GM19238 (cell line): Measurements from ENCODE around the gene IL17REL.

Experiments used
- DNase-seq: peaks from one replicate; pipeline ENCODE4 v3.0.0; 2011; ENCODE audit warnings: low spot score; ENCODE audit not compliant: insufficient read length

IL17REL gene

DNA sequence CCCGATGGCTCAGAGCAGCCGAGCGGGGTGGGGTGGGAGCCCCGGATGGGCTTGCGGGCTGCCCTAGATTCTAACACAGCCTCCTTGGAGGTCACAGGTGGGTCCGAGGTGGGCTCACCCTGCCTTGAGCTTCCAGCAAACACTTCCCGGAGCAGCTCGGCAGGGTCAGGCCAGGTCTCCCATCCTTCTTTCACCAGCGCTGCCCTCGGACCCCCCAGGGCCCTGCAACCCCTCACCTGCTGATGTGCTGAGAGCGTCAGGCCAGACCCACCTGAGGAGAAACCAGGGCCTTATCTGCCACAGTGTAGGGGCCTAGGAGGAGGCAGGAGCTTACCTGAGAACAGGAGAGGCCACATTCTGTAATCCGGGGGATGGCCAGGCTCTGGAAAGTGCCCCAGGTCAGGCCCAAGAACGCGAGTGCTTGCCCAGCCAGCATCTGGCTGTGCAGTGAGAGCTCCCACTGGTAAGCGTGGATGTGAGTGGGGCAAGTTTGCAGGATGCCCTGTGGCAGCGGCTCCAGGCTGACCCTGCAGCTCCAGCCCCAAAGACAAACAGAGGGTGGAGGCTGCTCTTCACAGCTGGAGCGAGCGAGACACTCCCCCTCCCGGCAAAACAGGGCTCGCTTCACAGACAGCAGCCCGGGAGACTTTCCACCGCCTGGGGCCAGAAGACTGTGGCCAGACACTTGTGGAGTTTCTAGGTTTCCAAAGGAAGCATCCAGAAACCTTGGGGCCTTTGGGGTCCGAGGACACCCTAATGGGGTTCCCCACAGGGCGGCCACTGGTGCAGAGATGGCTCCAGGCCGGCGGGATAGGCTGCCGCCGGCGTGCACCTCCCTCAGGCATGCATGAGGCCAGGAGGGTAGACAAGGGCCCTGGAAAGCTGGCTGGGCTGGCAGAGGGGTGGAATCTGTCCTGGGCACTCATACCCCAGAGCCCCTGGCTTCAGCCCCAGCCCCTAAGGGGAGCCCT lies at the start of gene IL17REL:
TSS of gene IL17REL (minus strand) at position 555 of the 971 bp plus-strand sequence. CDS start at position 436, 119 bp downstream.
- DNase-seq, result no peak

DNA sequence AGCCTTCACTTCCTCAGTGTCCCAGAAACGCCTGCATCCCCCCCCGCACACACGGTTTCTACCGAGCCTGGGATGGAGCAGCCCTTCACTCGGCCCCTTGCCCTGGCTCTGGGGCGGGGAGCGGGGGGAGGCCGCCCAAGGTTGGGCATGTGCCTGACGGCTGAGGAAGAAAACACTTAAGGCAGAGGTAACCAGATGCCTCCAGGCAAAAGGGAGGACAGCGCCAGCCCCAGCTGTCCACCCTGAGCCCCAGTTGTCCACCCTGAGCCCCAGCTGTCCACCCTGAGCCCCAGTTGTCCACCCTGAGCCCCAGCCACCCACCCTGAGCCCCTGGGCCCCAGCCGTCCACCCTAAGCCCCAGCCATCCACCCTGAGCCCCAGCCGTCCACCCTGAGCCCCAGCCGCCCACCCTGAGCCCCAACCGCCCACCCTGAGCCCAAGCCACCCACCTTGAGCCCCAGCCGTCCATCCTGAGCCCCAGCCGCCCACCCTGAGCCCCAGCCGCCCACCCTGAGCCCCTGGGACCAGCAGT lies 49.3 kb upstream of the IL17REL start:
- no peak for DNase-seq

DNA sequence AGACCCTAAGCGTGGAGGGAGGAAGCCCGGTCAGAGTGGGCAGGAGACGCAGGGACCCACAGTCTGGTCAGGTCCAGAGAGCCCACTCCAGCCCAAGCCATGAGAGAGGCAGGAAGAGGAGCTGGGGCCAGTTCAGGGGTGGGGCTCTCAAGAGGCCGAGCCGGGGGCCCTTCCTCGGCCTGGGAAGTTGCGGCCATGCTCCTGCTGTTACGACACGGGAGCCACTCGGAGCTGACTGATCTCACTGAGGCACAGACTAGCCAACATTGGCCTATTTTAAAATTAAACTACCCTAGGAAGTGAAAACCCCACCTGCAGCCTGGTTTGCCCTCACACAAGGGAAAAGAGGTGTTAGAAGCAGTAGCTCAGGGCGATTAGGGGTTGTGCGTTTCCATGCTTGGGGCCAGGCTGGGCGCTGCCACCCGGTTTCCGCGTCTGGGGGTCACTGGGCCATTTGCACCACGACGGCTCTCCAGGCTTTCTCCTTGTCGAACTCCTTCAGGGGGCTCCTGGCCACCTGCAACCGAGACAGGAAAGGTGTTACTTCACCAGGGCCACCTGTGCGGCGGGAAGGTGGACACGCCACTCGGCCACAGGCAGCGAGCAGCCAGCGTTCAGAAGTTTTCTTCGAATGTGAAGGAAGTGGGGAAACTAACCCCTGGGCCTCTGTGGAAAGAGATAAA lies 48.7 kb upstream of the IL17REL start:
- DNase-seq, result no peak

DNA sequence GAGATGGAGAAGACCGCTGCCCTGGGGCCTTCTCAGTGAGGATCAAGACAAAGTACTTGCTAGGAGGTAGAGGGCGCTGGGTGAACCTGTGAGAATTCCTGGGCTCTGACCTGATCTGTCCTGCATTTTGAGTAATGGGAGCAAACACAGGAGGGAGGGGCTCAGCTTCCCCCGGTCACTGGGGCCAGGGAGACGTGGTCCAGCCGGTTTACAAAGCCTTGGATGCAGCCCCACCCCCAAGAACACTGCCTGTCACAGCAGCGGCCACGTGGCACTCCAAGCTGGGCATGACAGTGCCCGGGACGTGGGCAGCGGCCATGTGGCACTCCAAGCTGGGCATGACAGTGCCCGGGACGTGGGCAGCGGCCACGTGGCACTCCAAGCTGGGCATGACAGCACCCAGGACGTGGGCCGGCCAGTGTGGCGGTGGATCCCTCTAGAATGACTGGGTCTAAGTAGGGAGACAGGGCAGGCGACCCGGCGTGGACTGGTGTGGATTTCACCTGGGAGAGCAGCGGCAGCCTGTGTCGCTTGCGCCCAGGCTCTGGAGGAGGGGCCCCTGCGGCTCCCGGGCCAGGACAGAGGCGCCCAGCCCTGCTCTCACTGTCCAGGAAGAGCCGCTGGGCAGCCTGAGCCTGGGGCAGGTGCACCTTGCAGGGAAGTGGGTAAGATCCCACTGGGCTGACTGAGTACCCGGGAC lies 48.0 kb upstream of the IL17REL start:
- DNase-seq, result no peak

DNA sequence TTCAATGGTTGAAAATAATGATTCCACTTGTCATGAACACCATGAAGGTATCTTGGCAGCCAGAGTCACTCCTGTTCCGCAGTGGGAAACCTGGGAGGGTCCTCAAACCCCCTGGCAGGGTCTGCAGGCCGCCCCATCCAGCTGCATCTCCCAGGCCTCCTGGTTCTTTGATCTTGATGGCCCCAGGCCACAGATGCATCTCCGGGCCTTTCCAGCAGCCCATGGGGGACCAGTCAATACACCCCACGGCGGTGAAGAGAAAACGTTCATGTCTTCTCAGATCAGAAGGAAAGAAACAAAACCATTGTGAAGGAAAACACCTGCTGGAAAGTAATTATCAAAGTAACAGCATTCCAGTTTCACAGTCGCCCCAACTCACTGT lies 47.3 kb upstream of the IL17REL start:
- no peak for DNase-seq

DNA sequence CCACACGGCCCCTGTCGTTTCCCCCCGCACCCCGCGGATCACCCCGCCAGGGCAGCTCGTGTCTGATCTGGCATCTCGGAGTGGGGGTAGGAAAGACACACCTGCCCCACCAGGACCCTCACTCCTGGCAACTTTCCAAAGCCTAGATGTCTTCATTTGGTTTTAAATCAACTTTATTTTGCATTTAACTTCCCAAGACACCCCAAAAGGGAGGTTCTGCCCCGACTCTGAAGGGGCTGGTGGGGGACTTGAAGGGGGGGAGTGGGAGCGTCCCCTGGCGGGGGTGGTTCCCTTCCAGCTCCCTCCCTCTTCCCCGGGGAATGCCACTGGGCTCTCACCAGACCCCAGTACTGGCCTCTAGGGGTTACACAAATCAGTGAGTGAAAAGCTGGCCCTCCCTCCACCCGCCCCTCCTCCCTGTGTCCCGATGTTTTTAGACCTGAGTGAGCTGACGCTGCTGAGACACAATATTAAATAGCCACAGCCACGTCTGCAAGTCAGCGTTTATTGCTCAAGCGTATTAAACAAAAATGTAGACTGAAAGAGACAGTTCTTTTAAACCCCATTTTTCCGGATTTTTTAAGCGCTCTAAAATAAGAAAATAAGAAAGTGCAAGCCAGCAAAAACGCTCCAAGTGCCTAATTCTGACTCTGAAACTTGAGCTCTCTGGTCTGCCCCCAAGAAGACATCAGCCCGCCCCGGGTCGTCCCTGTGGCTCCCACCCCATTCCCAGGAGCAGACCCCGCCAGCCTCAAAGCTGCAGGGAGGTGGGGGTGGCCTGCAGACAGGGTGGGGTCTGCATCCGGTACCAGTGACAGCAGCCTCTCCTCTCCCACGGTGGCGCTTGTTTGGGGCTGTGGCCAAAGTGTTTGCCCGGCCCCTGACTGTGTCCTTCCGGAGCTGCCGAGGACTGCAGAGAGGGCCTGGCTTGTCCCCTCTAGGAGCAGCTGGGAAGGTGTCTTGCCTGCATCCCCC lies 46.6 kb upstream of the IL17REL start:
- DNase-seq, result no peak

DNA sequence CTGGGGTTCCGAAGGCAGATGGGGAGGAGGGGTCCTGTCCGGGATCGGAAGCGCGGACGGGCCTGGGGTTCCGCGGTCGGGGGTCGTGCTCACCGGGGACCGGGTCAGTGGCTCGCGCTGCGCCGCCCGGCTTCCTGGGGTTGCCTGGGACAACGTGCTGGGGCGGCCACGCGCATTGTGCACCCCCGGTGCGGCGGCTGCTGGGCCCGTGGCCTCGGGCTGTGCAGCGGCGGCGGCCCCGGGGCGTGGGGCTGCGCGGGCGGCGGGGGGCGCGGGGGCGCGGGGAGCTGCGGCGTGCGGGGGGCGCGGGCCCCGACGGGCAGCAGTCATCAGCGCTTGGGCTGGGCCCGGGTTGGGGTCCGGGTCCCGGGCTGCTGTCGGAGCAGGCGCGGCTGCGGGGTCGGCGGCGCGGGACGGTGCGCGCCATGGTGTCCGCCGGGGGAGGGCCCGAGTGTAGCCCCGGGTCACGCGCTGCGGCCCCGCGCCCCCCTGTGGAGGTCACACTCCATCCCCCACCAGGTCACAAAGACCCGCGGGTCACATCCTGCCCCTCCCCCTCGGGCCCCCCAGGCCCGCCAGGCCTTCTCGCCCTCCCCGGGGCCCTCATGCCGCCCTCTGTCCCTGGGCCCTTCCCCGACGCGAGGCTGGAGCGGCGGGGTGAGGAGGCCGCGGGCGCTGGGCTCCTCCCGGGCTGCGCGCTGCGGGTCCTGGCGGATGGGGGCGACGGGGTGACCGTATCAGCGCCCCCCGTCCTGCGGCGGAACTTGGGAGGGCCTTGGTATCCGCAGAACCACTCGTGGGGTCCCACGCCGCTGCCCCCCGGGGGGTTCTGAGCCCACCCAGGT lies 45.7 kb upstream of the IL17REL start, which contains the start of gene TTLL8:
TSS of gene TTLL8 (minus strand) at position 238 of the 845 bp plus-strand sequence.
- no peak for DNase-seq

DNA sequence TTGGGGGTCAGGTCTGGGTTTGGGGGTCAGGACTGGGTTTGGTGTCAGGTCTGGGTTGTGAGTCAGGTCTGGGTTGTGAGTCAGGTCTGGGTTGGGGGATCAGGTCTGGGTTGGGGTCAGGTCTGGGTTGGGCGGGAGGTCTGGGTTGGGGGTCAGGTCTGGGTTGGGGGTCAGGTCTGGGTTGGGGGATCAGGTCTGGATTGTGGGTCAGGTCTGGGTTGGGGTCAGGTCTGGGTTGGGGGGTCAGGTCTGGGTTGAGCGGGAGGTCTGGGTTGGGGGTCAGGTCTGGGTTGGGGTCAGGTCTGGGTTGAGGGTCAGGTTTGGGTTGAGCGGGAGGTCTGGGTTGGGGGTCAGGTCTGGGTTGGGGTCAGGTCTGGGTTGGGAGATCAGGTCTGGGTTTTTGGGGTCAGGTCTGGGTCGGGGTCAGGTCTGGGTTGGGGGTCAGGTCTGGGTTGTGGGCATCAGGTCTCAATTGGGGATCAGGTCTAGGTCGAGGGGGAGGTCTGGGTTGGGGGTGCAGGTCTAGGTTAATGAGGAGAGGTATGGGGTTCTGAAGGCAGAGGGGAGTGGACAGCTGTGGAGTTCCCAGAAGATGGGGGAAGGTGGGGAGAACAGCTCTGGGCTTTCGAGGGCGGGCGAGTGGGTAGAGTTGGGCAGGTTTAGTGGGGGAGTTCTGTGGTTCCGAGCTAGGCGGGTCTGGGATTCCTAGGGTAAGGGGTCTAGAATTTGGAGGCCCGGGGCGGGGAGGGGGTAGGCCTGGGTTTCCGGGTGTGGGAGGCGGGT lies 44.9 kb upstream of the IL17REL start:
- DNase-seq, result no peak

DNA sequence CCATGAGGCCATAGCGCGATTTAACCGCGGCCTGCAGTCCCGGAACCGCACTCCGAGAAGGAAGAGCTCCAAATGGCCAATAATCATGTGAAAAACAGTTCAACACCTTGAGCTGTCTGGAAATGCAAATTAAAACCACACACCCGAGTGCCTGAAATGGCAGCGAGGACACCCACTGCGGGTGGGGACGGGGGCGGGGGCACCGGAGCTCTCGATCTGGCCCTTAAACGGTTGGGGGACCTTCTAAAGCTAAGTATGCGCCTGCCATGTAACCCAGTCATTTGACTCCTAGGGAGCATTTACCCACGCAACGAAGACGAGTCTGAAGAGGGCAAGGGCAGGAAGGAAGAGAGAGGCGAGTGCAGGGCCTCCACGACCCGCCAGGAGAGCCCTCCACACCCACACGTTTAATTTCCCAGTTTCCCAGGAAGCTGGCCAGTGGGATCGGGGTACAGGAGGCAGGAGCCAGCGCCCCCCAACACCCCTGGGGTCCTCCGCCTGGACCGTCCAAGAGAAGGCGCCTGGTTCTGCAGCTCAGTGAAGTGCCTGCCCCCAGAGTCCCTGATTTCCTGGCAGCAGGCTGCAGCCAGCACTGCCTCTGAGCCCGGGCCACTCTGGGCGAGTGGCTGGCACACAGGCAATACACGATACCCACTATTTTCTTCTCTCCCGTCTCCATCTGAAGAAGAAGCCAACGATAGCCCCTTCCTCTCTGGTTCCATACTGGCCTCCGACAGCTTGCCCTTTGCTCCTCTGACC lies 43.8 kb upstream of the IL17REL start:
- DNase-seq, result no peak

DNA sequence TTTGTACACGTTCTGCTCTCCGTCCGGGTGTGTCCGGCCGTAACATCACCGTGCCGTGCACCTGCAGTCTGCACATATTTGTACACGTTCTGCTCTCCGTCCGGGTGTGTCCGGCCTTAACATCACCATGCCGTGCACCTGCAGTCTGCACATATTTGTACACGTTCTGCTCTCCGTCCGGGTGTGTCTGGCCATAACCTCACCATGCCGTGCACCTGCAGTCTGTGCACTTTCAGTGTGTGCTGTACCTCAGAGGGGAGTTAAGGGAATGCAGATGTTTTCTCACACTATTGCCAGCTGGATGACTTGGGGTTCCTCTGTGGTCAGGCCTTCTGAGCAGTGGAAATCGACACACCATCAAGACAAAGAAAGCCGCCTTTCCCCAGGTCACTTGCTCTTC lies 41.3 kb upstream of the IL17REL start:
- no peak for DNase-seq

DNA sequence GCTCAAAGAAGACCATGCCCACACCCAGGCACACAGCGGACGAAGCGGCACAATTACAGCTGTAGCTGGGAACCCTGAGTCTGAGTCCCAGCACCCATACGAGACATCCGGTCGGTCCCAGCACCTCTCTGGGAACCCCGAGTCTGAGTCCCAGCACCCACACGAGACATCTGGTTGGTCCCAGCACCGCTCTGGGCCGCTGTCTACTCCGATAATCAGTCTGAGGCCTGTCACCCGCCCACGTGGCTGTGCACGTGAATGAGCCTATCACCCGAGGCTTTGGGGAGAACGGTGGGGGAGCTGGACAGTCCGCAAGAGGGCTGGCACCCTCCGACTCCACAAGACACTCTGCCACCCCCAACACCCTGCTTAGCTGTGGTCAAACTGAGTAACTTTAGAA lies 39.4 kb upstream of the IL17REL start:
- no peak for DNase-seq

DNA sequence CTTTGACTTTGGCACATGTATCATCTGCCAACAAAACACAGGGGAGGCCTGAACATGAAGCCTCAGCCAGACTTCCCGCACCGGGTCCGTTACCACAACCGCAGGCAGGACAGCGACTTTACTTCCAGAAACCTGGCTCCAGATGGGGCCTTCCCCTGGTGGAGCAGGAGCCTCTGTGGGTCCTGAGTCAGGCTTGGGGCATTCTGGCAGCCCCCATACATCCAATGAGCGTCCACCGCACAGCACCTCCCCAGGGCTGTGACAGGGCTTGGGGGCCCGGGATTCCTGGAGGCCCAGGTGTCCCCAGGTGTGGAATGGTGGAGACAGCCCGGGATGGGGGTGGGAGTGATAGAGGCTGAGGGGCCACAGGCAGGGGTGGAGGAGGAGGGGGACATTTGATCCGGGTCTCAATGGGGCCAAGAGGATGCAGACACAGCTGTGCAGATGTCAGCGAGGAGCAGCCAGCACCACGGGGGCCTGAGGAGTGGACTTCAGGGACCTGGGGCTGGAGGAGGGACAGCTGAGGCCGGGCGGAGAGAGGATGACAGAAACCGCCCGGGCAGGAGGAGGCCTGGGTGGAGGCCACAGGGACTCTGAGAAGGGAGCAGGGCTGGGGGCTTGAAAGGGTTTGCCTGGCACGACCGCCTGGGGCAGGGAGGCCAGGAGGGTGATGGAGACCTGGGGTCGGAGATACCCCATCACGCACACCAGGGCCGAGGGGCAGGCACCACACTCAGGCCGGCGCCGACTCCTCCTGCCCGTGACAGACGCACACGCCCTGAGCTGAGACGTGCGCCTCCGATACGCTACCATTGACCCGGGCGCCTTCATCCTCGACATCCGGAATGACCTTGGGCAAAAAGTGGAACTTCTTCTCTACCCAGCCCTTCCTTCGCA lies 37.0 kb upstream of the IL17REL start:
- DNase-seq, result no peak

DNA sequence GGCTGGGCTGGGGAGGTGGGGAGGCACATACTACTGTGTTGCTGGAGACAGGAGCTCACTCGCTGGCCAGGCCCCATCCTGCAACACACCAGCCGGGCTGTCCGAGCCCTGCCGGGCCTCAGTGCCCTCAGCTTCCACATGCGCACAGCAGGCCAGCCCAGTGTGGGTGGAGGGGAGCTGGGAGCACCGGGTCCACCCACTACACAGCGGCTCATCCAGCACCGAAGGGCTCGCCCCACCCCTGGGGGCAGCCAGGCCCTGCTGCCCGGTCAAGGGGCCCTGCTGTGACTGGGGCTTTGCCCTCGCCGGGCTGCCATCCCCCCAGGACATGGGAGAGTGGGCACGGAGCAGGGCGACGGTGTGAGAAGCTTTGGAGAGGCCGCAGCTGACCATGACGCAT lies 36.3 kb upstream of the IL17REL start:
- DNase-seq, result no peak

DNA sequence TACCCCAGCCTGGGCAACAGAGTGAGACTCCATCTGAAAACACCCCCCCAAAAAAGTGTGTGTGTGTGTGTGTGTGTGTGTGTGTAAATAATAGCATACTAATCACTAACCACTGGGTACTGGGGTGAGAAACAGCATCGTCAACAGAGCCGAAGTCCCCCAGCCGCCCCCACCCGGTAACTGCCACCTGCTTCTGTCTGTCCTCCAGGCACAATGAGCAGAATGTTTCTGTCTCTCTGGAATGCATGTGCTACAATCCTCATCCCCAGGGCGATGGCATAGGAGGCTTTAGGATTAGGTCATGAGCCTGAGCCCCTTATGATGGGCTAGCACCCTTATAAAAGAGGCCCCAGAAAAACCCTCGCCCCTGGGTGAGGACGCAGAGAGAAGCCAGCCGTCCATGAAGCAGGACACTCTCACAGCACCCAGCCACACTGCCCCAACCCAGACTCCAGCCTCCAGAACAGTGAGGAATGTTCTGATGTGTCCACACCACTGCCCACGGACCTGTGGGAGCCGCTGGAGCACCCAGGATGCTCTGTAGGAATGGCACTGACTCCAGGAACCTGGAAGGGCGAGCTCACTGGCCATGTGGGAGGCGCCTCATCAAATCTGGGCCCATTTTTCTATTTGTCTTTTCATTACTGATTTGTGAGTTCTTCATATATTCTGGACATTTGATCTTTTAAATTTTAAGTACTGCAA lies 35.6 kb upstream of the IL17REL start:
- no peak for DNase-seq

DNA sequence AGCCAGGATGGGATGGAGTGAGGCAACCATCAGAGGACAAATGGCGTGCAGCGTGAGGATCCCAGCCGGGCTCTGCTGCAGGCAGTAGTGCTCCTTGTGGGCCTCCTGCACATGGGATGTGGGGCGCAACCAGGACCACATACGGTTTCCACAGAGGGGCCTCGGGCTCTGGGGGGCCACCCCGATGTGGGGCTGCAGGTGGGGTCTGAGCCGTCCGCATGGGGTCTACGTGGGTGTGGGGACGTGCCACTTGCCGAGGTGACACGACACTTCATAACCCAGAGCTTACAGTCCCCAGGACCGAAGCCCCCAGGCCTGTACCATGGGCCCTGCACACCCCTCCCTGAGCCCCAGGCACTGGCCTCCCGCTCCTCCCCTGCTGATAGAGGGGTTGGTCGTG lies 34.8 kb upstream of the IL17REL start:
- DNase-seq, result no peak

DNA sequence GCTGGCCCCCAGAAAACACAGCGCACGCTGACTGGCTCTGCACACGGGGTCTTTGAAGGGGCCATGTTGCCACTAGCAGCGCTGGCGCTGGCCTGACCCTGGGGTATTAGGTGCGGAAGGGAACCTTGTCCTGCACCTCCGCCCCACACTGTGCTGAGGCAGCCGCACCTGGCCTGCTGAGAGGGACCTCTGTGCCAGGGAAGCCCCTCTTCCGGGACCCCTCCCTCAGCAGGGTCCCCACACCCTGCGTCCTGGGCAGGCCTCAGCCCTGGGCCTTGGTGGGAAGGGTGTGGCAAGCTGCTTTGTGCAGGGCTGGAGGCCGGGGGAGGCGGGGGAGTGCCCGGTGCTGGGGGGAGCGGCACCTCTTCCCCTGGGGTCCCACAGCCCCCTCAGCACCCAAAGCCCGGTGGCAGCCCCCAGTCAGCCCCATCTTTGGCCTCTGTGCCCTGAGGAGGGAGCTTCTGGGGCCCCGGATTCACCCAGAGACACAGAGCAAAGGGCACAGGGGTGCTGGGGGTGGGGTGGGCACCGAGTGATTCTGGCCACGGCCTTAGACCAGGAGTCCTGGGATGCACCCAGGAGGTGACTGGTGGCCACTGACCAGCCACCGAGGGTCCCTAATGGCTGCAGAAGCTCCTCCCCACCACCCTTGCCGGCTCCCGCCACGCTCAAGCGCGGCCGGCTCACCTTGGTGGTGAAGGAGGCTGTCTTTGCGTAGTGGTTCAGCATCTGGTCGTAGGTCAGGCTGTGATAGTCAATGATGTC lies 34.1 kb upstream of the IL17REL start:
- no peak for DNase-seq
